ENCODE results near the gene C17orf107.

GRCh38 chr17:4899341-4900230 lies at the start of gene C17orf107:
- no peak for TF ChIP-seq CTCF (conservative IDR thresholded peaks at IDR 0.05; ENCODE audit: low read depth, low read length)
- no peak for TF ChIP-seq EZH2 (IDR thresholded peaks at IDR 0.05; ENCODE audit: borderline replicate concordance, low read depth, low read length, poor library complexity, severe bottlenecking)
